GM19397 (cell line): Measurements from ENCODE around the gene AQP7.
"Not testable (repeated sequence)": the region's sequence is repeated elsewhere in the genome, so short reads cannot be mapped to it uniquely, and the experiment has no call there.

Source experiments
- ATAC-seq: cut with Tn5 transposase; IDR thresholded peaks from one replicate; pipeline ENCODE4 v1.9.1; 2021; ENCODE audit warnings: mild to moderate bottlenecking, moderate library complexity; ENCODE audit not compliant: unreplicated experiment

Gene AQP7

GRCh38 chr9:33434317-33435105, 32.1 kb upstream of the AQP7 start:
- ATAC-seq = no peak

DNA sequence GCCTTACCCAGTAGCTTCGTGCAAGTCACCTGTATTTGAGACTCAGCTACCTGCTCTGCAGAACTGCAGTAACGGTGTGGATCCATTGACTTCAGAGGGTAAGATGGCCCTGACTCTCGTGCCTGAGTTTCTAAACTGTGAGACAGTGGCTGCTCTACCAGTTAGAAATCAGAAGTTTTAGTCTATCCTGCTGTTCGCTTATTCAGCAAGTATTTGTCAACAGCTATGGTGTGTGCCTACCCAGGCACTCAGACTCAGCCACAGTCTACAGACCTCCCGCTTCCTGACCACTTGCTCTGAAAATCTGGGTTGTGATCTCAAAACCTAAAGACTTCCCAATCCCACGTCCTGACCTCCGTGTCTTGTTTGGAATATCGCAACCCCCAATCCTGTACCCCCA, 31.5 kb upstream of the AQP7 start:
- no peak for ATAC-seq

DNA sequence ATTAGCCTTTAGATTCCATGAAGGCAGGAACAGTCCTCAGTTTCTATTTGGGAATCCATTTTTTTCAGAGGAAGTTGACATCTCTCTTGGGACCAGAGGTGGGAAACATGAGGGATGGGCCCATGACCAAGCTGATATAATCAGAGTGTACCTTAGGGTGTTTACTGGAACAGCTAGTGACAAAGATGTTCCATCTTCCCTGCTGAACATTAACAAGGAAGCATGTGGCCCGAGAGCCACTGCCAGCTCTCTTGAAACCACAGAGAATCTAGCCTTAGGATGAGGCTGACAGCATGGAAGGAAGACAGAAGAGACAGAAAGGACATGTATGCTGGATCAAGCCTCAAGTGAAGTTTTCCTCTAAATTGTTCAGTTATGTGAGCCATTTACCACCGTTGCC, 29.1 kb upstream of the AQP7 start:
- ATAC-seq = no peak

GRCh38 chr9:33430942-33431341, 28.6 kb upstream of the AQP7 start:
- ATAC-seq = no peak

GRCh38 chr9:33429256-33429985, 27.1 kb upstream of the AQP7 start:
- ATAC-seq = no peak

- ATAC-seq = no peak
Measured at GRCh38 chr9:33426843-33427293, 24.5 kb upstream of the AQP7 start.

DNA sequence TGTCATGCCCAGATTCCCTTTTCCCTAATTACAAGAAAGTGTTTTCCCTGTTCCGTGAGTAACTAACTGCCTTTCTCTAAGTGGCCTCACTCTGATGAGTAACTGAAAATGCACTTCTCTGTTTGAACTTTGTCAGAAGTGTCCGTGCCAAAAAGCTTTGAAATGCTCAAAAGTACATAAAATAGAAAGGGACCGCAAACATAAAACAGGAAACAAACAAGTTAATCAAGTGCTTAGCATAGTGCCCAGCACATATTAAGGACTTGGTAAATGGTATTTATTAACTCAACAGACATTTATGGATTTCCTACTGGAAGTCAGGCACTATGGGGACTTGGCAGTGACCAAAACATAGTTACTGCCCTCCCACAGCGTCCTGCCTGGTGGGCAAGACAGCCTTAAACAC, 22.8 kb upstream of the AQP7 start:
- ATAC-seq = no peak

GRCh38 chr9:33424492-33424891, 22.1 kb upstream of the AQP7 start:
- ATAC-seq = not testable (repeated sequence)

- not testable (repeated sequence) for ATAC-seq
Measured at GRCh38 chr9:33424043-33424442, 21.7 kb upstream of the AQP7 start.

DNA sequence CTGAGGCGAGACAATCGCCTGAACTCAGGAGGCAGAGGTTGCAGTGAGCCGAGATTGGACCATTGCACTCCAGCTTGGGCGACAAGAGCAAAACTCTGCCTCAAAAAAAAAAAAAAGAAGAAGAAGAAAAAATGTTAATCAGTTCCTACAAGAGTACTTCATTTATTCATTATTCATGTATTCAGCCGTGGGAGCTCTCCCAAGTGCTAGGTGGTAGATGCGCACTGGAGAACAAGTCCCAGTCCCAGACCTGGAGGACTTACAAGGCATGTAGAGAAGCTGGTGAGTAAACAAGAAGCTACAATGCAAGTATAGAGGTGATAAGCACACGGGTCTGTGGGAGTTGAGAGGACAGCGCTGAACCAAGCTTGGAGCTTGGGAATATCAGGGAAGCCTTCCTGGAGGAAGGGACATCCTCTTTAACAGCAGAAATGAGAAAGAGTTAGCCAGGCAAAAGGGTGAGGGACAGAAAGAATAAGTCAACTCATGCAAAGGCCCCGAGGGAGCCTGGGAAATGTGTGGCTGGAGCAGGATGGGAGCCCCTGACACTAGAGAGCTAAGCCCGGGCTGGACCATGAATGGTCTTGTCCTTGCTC, 17.4 kb upstream of the AQP7 start:
- no peak for ATAC-seq

DNA sequence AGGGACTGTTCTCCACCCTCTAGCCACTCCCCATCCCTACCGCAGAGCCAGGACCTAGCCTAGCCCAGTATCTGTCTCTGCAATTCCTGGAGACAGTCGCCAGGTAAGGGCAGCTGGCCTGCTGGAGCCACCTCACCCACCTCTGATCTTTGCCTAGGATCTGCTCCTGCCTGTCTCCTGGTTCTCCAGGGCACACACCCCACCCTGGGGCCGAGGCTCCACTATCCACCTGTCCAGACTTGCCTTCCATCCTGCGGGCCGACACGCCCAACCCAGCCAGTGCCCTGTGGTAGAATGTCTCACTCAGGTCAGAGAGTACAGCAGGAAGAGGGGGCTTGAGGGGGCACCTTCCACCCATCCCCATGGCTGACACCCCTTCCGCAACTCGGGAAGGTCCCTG, 15.7 kb upstream of the AQP7 start:
- ATAC-seq = no peak

- no peak for ATAC-seq
Measured at GRCh38 chr9:33416996-33417395, 14.6 kb upstream of the AQP7 start.

GRCh38 chr9:33415501-33416038, 13.2 kb upstream of the AQP7 start:
- no peak for ATAC-seq

- no peak for ATAC-seq
Measured at GRCh38 chr9:33414889-33415500, 12.6 kb upstream of the AQP7 start.

GRCh38 chr9:33414268-33414667, 11.9 kb upstream of the AQP7 start:
- ATAC-seq = no peak

DNA sequence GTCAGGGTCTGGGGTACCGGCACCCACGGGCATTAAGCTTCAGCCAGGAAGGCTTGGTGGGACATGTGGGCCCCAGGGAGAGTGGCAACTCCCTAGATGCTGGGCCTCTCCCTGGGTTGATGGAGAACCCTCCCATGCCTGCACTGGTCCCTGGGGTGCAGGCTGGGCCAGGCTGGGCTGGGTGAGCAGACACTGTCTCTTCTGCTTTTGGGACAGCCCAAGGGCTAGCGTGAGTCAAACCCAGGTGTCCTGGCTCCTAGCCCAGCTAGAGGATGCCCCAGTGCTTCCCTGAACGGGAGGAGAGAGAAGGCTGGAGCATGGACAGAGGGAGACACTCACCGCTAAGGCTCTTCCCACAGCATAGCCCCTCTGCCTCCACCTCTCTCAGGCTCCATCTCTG, 5.7 kb upstream of the AQP7 start:
- ATAC-seq = no peak

- ATAC-seq = no peak
Measured at GRCh38 chr9:33407061-33407460, 4.7 kb upstream of the AQP7 start.

DNA sequence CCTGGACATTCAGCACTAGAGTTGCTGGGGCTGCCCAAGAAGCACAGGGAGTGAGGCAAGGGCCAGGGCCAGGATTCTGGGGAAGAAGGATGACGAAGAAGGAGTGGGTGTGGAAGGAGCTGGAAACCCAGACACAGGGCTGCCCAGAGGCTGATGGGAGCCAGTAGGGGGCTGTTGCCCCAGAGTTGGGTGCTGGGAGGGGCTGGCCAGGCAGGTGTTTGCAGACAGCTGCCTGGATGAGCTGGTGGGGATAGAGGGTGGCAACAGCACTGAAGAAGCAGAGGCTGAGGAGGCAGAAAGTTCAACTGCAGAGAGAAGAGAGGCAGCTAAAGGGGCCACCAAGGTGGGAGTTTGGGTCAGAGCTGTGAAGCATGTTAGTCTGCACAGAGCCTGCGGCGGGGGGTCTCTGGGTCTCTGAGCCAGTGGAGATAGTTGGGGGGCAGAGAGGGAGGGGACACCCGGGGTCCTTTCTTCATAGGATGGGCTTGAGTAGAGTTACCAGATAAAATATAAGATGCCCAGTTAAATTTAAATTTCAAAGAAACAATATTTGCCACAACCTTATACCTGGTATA, 2.5 kb upstream of the AQP7 start:
- ATAC-seq = no peak

DNA sequence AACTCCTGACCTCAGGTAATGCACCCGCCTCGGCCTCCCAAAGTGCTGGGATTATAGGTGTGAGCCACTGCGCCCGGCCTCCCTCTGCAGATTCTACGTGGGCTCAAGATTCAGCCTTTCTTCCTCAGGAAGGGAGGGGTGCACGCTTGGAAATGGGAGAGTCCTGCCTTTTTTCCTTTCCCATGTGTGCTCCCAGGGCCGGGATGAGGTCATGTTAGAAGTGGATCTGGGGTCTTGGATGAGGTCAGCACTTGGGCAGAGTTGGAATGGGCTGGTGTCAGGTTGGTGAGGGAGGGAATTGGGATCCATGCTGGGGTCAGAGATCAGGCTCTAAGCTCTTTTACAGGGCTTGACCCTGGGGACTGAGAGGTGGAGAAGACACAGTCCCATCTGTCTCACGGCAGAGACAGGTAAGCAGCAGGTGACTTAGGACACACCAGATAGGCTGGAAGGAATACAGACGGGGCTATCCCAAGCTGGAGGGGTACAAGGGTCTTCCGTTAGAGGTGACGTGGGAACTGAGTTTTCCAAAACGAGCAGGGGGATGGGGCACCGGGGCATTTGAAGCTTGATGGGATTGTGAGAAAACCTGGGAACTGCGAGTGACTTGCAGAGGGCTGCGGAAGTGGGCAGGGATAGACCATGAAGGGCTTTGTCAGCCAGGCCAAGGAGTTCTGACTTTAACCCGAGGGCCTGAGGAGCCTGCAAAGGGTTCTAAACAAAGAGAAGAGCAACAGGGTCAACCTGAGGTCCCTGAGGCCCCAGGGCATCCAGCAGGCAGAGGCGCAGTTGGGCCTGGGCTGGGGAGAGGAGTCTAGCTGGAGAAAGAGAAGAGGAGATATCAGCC, 1.8 kb upstream of the AQP7 start:
- ATAC-seq = no peak

- ATAC-seq = not testable (repeated sequence)
Measured at GRCh38 chr9:33401809-33402208, 559 bp downstream of the AQP7 start.
